ENCODE results near the gene MYL7.
A peak's percentile ranks its signal among the peaks of the same experiment; 100 is the strongest.

Gene MYL7

DNA sequence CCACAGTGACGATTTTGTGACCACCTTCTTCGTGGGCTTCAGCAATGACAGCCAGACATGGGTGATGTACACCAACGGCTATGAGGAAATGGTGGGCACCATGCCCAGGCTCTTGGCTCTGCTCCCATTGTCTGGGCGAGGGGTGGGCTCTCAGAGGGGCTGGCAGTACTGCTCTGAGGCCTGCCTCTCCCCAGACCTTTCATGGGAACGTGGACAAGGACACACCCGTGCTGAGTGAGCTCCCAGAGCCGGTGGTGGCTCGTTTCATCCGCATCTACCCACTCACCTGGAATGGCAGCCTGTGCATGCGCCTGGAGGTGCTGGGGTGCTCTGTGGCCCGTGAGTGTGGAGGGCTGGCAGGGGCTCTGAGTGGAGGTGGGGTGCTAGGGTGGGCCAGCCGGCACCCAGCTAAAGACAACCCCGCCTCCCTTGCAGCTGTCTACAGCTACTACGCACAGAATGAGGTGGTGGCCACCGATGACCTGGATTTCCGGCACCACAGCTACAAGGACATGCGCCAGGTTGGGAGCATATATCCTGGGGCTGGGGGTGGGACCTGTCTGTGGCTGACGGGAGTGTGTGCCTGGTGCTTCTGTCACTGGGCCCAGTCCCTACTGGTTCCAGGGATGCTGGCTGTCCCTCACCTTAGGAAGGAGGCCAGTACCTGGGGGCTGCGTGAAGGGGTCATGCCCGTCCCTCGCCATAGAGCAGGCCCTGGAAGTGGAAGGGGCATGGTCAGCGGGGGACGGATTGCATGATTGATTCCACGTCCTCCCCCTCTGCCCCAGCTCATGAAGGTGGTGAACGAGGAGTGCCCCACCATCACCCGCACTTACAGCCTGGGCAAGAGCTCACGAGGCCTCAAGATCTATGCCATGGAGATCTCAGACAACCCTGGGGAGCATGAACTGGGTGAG, 30.2 kb downstream of the MYL7 start:
- DNase-seq: no peak

- no peak for DNase-seq
These were observed 31.1 kb downstream of the MYL7 start for GRCh38 chr7:44109991-44110390.

DNA sequence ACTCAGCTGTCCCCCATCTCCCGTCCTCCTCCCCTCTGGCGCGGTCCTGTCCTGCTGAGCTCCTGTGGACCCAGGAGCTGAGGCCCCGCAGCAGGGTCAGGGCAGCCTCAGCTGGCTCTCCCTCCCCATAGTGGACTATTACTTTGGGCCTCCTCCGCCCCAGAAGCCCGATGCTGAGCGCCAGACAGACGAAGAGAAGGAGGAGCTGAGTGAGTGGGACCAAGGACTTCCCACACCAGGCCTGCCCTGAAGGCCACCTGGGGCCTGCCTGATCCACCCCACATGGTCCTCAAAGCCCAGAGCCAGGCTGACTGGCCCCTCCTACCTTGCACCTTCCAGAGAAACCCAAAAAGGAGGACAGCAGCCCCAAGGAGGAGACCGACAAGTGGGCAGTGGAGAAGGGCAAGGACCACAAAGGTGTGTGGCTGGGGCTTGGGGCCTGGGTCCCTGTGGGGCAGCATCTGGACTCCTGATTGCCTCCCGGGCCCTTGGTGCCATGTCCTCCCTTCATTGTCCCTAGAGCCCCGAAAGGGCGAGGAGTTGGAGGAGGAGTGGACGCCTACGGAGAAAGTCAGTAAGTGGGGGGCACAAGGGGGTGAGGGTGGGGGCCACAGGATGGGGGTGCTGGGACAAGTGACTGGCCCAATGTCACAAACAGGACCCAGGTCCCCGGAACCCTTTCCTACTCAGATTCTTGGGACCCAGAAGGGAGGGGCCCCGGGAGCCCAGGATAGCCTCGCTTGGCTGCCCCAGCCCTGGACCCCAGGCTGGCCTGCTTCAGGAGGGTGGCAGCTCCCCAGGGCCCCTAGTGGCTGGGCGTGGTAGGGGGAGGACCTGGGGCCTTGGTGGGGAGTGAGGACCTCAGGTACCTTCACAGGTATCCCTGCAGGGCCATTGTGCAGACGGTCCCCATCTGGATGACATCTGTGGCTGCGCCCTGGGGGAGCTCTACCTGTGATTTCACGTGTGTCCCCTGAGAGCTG, 32.1 kb downstream of the MYL7 start:
- DNase-seq: no peak

DNA sequence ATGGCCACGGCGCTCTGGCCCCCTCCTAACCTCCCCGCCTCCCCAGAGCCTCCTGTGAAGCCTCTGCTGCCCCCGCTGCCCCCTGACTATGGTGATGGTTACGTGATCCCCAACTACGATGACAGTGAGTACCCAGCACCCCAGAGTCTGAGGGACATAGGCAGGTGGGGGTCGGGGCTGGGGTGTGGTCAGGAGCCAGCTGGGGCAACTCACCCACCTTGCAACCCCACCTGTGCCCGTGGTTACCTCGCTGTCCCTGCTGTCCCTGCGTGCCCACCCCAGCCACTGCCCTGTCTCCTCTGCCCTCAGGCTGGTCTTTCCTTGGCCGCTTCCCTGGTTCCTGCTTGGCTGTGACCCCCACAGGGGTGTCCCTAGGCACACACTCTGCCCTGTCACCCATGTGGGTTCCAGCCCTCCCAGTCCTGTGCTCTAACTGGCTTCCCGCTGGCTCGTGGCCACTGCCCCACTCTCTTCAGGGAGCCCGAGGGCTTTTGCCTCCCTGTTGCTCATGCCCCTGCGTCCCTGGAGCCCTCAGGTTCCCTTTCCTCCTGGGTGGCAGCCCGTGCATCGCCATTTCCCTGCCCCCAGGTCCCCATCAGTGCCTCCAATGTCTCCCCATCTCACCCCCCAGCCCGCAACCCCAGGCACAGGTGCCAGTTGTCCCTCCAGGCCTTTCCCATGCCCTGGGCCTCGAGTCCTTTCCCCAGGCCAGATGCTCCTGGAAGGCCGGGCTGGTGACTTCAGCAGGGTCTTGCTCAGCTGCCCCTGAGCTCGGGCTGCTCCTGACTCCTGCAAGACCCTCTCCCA, 33.0 kb downstream of the MYL7 start:
- DNase-seq: no peak

DNA sequence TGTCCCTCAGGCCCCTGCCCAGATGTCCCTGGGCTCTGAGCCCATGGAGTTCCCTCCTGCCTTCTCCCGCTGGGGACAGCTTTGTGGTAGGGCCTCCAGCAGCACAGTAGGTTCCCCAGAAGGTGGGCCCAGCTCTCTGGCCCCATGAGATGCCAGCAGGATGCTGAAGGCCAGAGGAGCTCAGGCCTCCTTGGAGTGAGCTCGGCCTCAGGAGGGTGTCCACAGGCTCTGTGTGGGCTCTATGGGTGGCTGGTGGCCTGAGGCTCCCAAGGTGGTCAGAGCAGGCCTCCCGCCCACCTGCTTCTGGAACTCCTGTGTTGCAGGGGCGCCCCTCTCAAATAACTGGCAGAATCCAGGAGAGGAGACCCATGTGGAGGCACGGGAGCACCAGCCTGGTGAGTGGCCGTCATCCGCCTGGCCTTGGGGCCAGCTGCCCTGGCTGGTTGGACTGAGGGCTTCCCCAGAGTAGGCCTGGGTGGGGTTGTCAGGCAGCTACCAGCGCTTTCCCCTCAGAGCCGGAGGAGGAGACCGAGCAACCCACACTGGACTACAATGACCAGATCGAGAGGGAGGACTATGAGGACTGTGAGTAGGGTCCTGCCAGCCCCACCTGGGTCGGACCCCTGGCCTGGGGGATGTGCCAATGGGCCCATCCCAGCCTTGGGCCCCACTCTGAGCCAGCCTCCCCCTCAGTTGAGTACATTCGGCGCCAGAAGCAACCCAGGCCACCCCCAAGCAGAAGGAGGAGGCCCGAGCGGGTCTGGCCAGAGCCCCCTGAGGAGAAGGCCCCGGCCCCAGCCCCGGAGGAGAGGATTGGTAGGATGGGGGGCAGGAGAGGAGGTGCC, 33.8 kb downstream of the MYL7 start:
- no peak for DNase-seq

GRCh38 chr7:44106311-44107065, 34.6 kb downstream of the MYL7 start:
- DNase-seq: no peak

DNA sequence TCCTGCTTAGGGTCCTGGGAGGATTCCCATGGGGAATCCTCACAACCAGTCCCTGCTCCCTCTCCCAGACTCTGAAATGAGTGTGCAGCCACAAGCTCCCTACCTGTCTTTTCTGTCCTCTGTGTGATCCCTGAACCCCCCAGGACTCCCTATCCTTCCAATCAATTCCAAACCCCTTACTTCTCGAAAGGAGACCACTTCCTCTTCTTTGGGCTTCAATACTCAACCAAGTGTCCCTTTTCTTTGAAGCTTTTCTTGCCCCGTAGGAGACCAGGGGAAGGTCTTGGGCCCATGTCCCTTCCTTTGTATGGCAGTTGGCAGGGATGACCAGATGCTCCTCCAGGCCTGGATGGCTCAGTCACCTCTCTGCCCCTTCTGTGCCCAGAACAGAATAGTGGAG, 35.3 kb downstream of the MYL7 start:
- no peak for DNase-seq

GRCh38 chr7:44104860-44105771, 36.0 kb downstream of the MYL7 start:
- DNase-seq: no peak

DNA sequence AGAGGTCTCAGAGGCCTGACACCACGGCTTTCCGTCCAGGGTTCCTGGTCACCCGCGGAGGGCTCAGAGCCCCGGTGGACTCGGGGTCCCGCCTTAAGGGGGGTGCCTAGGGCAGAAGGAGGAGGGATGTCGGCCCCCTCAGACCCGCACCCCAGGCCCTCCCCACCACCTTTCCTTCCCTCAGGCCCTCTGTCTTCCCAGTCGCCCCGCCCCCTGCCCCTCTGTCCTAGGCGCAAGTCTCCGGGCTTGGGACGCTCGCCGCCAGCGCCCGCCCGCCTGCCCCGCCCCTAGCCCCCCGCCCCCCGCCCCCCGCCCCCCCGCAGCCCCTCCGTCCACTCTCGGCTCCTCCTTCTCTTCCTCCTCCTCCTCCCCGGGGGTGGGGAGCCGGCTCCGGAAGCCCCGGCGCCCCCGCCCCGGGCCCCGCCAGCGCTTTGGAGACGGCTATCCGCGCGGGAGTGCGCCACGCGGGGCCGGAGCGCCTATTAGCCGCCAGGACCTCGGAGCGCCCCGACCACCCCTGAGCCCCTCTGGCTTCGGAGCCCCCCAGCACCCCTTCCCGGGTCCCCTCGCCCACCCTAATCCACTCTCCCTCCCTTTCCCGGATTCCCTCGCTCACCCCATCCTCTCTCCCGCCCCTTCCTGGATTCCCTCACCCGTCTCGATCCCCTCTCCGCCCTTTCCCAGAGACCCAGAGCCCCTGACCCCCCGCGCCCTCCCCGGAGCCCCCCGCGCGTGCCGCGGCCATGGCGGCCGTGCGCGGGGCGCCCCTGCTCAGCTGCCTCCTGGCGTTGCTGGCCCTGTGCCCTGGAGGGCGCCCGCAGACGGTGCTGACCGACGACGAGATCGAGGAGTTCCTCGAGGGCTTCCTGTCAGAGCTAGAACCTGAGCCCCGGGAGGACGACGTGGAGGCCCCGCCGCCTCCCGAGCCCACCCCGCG, 36.9 kb downstream of the MYL7 start, which contains the start of gene AEBP1:
Gene AEBP1, plus strand, starts transcription at position 423 of the 937 bp plus-strand sequence. Its CDS starts 321 bp downstream, at position 744.
- peak in 2 of 3 experiments; percentile 40 to 56 for DNase-seq

DNA sequence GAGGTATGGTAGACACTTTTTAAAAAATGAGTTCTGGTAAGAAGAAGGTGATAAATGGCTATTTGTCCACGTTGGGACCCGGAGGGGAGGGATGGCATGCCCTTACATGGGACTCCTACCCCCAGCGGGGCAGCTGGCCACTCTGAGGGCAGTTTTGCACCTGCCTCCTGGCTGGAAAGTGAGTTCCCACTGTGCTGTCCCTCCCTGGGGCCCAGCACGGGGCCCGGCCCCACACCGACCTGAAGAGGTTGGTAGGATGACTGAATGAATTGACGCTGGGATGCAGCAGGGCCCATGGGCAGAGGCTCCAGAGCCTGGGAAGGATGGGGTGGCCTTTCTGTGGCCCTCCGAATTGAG, 37.6 kb downstream of the MYL7 start:
- DNase-seq: no peak

DNA sequence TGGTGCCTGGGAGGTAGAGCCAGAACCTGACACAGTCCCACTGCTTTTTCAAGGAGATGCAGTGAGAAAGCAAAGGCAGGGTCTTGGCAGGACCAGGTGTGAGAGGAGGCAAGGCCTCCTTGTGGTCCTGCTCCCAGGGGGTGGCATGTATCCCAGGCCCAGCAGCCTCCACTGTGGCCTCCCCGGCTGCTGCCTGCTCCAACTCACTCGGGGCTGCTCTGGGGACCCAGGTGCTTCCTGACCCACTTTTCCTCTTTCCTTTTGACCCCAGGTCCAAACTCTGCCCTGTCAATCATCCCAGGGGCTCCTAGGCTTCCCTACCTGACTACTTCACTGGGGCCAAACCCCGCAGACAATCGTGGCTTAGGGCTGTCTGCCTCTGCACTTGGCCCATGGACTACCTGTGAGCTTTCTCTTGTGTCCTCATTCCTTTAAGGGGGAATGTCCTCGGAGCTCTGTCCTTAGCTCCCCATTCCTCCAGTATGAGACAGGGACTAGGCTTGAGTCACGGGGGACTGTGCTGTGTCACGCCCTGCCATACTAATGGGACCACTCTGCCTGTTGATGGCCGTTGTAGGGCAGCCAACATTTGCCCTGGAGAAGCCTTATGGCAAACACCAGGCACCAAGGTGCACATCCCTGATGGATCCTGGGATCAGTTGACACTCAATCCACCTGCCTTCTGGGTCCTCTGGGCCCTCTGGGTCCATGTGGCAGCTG, 38.1 kb downstream of the MYL7 start:
- no peak for DNase-seq

GRCh38 chr7:44101966-44102845, 38.9 kb downstream of the MYL7 start:
- DNase-seq: no peak

- DNase-seq: no peak
These were observed 39.7 kb downstream of the MYL7 start for GRCh38 chr7:44101303-44101965.

DNA sequence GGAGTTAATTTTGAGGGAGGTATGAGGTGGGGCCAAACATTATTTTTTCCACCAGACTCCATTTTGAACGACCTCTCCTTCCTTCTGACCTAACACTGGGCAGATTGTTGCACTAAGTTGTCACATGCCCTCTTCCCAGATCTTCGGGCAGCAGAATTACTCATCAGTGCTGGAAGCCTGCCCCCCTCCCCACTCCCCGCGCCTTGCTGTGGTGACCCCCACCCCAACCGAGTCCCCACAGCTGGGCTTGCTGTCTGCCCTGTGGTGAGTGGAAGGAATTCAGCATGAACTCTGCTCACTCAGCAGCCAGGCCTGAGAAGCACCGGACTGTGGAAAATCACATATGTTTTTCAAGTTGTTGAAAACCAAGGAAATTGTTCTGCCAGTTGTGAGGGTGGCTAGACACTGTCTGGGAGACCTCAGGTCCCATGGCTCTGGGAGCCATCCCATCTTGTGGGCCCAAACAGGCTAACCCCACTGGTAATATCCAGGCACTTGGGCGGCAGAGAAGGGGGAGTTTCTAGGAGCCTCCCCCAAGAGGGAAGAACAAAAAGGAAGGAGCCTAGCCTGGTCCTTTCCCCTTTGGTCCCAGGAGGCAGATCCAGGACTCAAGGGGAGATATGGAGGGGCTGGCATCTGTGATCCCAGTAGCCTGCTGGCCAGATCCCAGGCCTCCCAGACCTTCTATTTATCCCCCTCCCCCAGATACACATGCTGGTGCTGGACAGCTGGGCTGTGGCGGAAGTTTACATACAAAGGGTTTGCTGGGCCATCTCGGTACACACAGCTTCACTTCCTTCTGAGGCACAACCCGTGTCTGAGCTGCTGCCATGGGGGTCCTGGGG, 40.5 kb downstream of the MYL7 start:
- DNase-seq: no peak

GRCh38 chr7:44099669-44100068, 41.5 kb downstream of the MYL7 start:
- peak in 1 of 3 experiments; percentile 7 for DNase-seq

Measured in NCI-H1417 (cell line).